Peyer's patch (tissue), 4 donors: Measurements from ENCODE around the gene S100A3. TPM values are rescaled to one million over a fixed set of nuclear protein-coding genes. Genes with fewer than 3 reads are reported as not detected.
"Not testable (repeated sequence)": the region's sequence is repeated elsewhere in the genome, so short reads cannot be mapped to it uniquely, and the experiment has no call there.

ENCODE experiments used
- DNase-seq, 3 donors: peaks; one replicate each; pipeline ENCODE4 v3.0.0-alpha.2; 2017 to 2019
- H3K27ac ChIP-seq, 4 donors: fragments of 200-600 bp; sonication (generic); one replicate each; pipeline ENCODE4 v1.5.1; 2016 to 2019
- H3K27me3 ChIP-seq, 2 donors: fragments of 200-600 bp; sonication (generic); one replicate each; pipeline ENCODE4 v1.5.1; 2019
- H3K36me3 ChIP-seq, 3 donors: fragments of 200-600 bp; sonication (generic); one replicate each; pipeline ENCODE4 v1.5.1; 2016 to 2019
- H3K4me1 ChIP-seq, 4 donors: fragments of 200-600 bp; sonication (generic); one replicate each; pipeline ENCODE4 v1.5.1; 2016 to 2019
- H3K4me3 ChIP-seq, 4 donors: fragments of 200-600 bp; sonication (generic); 1 replicate in 3 of 4; 2 replicates in 1 of 4; pipeline ENCODE4 v1.5.1; 2016 to 2019; ENCODE audit warnings: mild to moderate bottlenecking in 1 of 4
- H3K9me3 ChIP-seq, 4 donors: fragments of 200-600 bp; sonication (generic); one replicate each; pipeline ENCODE4 v1.5.1; 2016 to 2019; ENCODE audit warnings: mild to moderate bottlenecking in 1 of 4
- CTCF ChIP-seq, 6 experiments: fragments of 450-650 bp in 4 of 6; fragments of 200-600 bp in 2 of 6; sonication (generic) in 1 of 6; IDR thresholded peaks; one replicate each; pipeline ENCODE4 v1.5.1; 2017 to 2019; ENCODE audit warnings: antibody characterized with exemption in 6 of 6, mild to moderate bottlenecking in 3 of 6, moderate library complexity in 1 of 6
- POLR2A ChIP-seq, 2 donors: fragments of 450-650 bp; IDR thresholded peaks; one replicate each; pipeline ENCODE4 v1.5.1; 2017; ENCODE audit warnings: antibody characterized with exemption in 2 of 2, mild to moderate bottlenecking in 2 of 2, moderate library complexity in 2 of 2
- total RNA-seq, 4 donors: library from RNA; depleted of rRNA; stranded (reverse); fragments of >200 nt; gene quantifications; one replicate each; pipeline ENCODE4 v1.1.0, GENCODE V29; 2016

Gene S100A3
- total RNA-seq, 4 donors from 2014 or later, result not detected

- Histone ChIP-seq H3K36me3 (no peaks in the 10 kb centered on the region), H3K4me3 (peak overlapping the region in 1 of 4 donors; percentile 25), H3K27ac (peak overlapping the region; percentile 69 to 99 (median 94)), H3K9me3 (no peaks in the 10 kb centered on the region), H3K27me3 (no peaks in the 10 kb centered on the region), H3K4me1 (peaks cover 12 to 34% (median 19%) of the 10 kb centered on the region in 4 donors)
- peak in 1 of 6 experiments; percentile 16 for TF ChIP-seq CTCF (IDR thresholded peaks at IDR 0.05)
- peak; percentile 79 to 97 for TF ChIP-seq POLR2A (IDR thresholded peaks at IDR 0.05)
- DNase-seq, result peak; percentile 64 to 97 (median 96)
These were observed 17.6 kb upstream of the S100A3 start for GRCh38 chr1:153566414-153567371.

GRCh38 chr1:153565529-153566374 is 16.7 kb upstream of the S100A3 start, which contains the start of gene S100A2:
Gene S100A2 (minus strand): TSS chr1:153565844. CDS start chr1:153563877, 1,967 bp downstream.
- TF ChIP-seq CTCF (IDR thresholded peaks at IDR 0.05) (no peak), POLR2A (IDR thresholded peaks at IDR 0.05) (peak in 1 of 2 donors; percentile 81)
- Histone ChIP-seq H3K36me3 (no peaks in the 10 kb centered on the region), H3K9me3 (no peaks in the 10 kb centered on the region), H3K4me1 (peaks cover 12 to 33% (median 19%) of the 10 kb centered on the region in 4 donors), H3K27ac (peak within 1 kb of the TSS; percentile 69 to 99 (median 94)), H3K27me3 (no peaks in the 10 kb centered on the region), H3K4me3 (peak within 1 kb of the TSS in 1 of 4 donors; percentile 25)
- DNase-seq, result peak in 2 of 3 donors; percentile 69 to 84

GRCh38 chr1:153563991-153564390 is 14.9 kb upstream of the S100A3 start:
- H3K4me3 ChIP-seq, result no peak overlapping the region
- H3K27me3 ChIP-seq, result no peaks in the 10 kb centered on the region
- no peak for DNase-seq
- no peaks in the 10 kb centered on the region for H3K36me3 ChIP-seq
- H3K9me3 ChIP-seq, result no peaks in the 10 kb centered on the region
- TF ChIP-seq POLR2A (IDR thresholded peaks at IDR 0.05) (no peak), CTCF (IDR thresholded peaks at IDR 0.05) (no peak)
- peaks cover 12 to 33% (median 19%) of the 10 kb centered on the region in 4 donors for H3K4me1 ChIP-seq
- H3K27ac ChIP-seq, result no peak overlapping the region

- Histone ChIP-seq H3K27me3 (no peaks in the 10 kb centered on the region), H3K9me3 (no peaks in the 10 kb centered on the region), H3K27ac (no peak overlapping the region), H3K4me3 (no peak overlapping the region), H3K36me3 (no peaks in the 10 kb centered on the region), H3K4me1 (peaks cover 12 to 33% (median 19%) of the 10 kb centered on the region in 4 donors)
- DNase-seq, result peak in 1 of 3 donors; percentile 41
- TF ChIP-seq CTCF (IDR thresholded peaks at IDR 0.05) (no peak), POLR2A (IDR thresholded peaks at IDR 0.05) (no peak)
These were observed 14.4 kb upstream of the S100A3 start for GRCh38 chr1:153563483-153563901.

- H3K36me3 ChIP-seq, H3K27ac ChIP-seq, H3K9me3 ChIP-seq, H3K4me3 ChIP-seq, H3K27me3 ChIP-seq: not testable (repeated sequence)
- peak in 1 of 3 donors; percentile 7 for DNase-seq
- H3K4me1 ChIP-seq, result peaks cover 10 to 19% (median 16%) of the 10 kb centered on the region in 4 donors
These were observed 13.0 kb upstream of the S100A3 start for GRCh38 chr1:153562021-153562420.
